NCI-H526 treated with DMSO at 0.1 percent for 48 hours (cell line): Measurements from ENCODE around the gene LRRC7.
"Not testable (repeated sequence)": the region's sequence is repeated elsewhere in the genome, so short reads cannot be mapped to it uniquely, and the experiment has no call there.

Experiments
- DNase-seq: peaks from one replicate; lab custom pipeline; 2025; lab: John Stamatoyannopoulos, UW

LRRC7 gene

GRCh38 chr1:69888016-69888415 is 320.3 kb downstream of the LRRC7 start:
- DNase-seq = not testable (repeated sequence)

- DNase-seq = no peak
These were observed 320.9 kb downstream of the LRRC7 start for GRCh38 chr1:69888657-69889056.

- no peak for DNase-seq
These were observed 330.8 kb downstream of the LRRC7 start for GRCh38 chr1:69898403-69898947.

- no peak for DNase-seq
These were observed 343.6 kb downstream of the LRRC7 start for GRCh38 chr1:69911301-69911801.

GRCh38 chr1:69913977-69914376 is 346.3 kb downstream of the LRRC7 start:
- DNase-seq = no peak

GRCh38 chr1:69914976-69915765 is 347.4 kb downstream of the LRRC7 start:
- no peak for DNase-seq

GRCh38 chr1:69919129-69919921 is 351.6 kb downstream of the LRRC7 start:
- no peak for DNase-seq

GRCh38 chr1:69919922-69920273 is 352.2 kb downstream of the LRRC7 start:
- DNase-seq = no peak

- no peak for DNase-seq
These were observed 352.7 kb downstream of the LRRC7 start for GRCh38 chr1:69920426-69920825.

- no peak for DNase-seq
These were observed 353.8 kb downstream of the LRRC7 start for GRCh38 chr1:69921486-69921885.

- not testable (repeated sequence) for DNase-seq
These were observed 360.5 kb downstream of the LRRC7 start for GRCh38 chr1:69928234-69928633.

GRCh38 chr1:69929308-69930057 is 361.8 kb downstream of the LRRC7 start:
- no peak for DNase-seq

- DNase-seq = no peak
These were observed 362.7 kb downstream of the LRRC7 start for GRCh38 chr1:69930396-69930795.

- DNase-seq = no peak
These were observed 365.0 kb downstream of the LRRC7 start for GRCh38 chr1:69932760-69933159.

- no peak for DNase-seq
These were observed 372.5 kb downstream of the LRRC7 start for GRCh38 chr1:69940231-69940630.

GRCh38 chr1:69940816-69941215 is 373.1 kb downstream of the LRRC7 start:
- no peak for DNase-seq

GRCh38 chr1:69943030-69943429 is 375.3 kb downstream of the LRRC7 start:
- no peak for DNase-seq

- DNase-seq = no peak
These were observed 379.2 kb downstream of the LRRC7 start for GRCh38 chr1:69946935-69947334.

- no peak for DNase-seq
These were observed 380.1 kb downstream of the LRRC7 start for GRCh38 chr1:69947837-69948236.

GRCh38 chr1:69952676-69953075 is 385.0 kb downstream of the LRRC7 start:
- no peak for DNase-seq

- DNase-seq = not testable (repeated sequence)
These were observed 394.7 kb downstream of the LRRC7 start for GRCh38 chr1:69962452-69962851.

- no peak for DNase-seq
These were observed 399.6 kb downstream of the LRRC7 start for GRCh38 chr1:69967245-69967766.
